GM12878 (cell line): ENCODE measurements around the gene TECR.
"Not testable (repeated sequence)": the region's sequence is repeated elsewhere in the genome, so short reads cannot be mapped to it uniquely, and the experiment has no call there.

Experiments used
- CREM ChIP-seq: IDR thresholded peaks from 2 replicates; pipeline ENCODE4 v1.6.1; 2014; ENCODE audit warnings: antibody characterized with exemption, low read depth
- EGR1 ChIP-seq, 2 experiments: IDR thresholded peaks; 1 replicate in 1 of 2; 2 replicates in 1 of 2; pipeline ENCODE4 v1.6.1; 2011 to 2012; ENCODE audit warnings: low read depth in 2 of 2, low read length in 2 of 2, borderline replicate concordance in 1 of 2, mild to moderate bottlenecking in 1 of 2, moderate library complexity in 1 of 2
- EP300 ChIP-seq, 2 experiments: fragments of 150-350 bp in 1 of 2; IDR thresholded peaks; 2 replicates each; pipeline ENCODE4 v1.6.1; 2011 to 2012; ENCODE audit warnings: low read depth in 2 of 2, low read length in 2 of 2, borderline replicate concordance in 1 of 2, improper control_type of control experiment in 1 of 2, inconsistent platforms in 1 of 2; ENCODE audit not compliant: control insufficient read depth in 1 of 2
- EZH2 ChIP-seq: IDR thresholded peaks from 2 replicates; pipeline ENCODE4 v1.6.1; 2012; ENCODE audit warnings: low read depth, mild to moderate bottlenecking, control low read depth, inconsistent platforms, low read length, borderline replicate concordance; ENCODE audit not compliant: control insufficient read depth
- POLR2A ChIP-seq: IDR thresholded peaks from 2 replicates; pipeline ENCODE4 v1.6.1; 2011; ENCODE audit warnings: low read depth, mild to moderate bottlenecking, low read length
- POLR2AphosphoS5 ChIP-seq: IDR thresholded peaks from 2 replicates; pipeline ENCODE4 v1.6.1; 2011; ENCODE audit warnings: mild to moderate bottlenecking, low read length, inconsistent platforms
- SMC3 ChIP-seq: IDR thresholded peaks from 2 replicates; pipeline ENCODE4 v1.6.1; 2011; ENCODE audit warnings: low read length, improper control_type of control experiment, borderline replicate concordance
- TBL1XR1 ChIP-seq: IDR thresholded peaks from 2 replicates; pipeline ENCODE4 v1.6.1; 2012; ENCODE audit warnings: low read depth, low read length, improper control_type of control experiment
- TCF12 ChIP-seq: IDR thresholded peaks from 2 replicates; pipeline ENCODE4 v1.6.1; 2011; ENCODE audit warnings: low read depth, mild to moderate bottlenecking, low read length
- ZNF274 ChIP-seq: IDR thresholded peaks from one replicate; pipeline ENCODE4 v1.8.0; 2011; ENCODE audit not compliant: insufficient read length, insufficient read depth
- TF ChIP-seq, protein P1 (sequence below), 3 experiments: IDR thresholded peaks in 2 of 3; conservative IDR thresholded peaks in 1 of 3; 2 replicates each; pipeline ENCODE4 v1.5.1; 2011; ENCODE audit warnings: low read depth in 3 of 3, low read length in 3 of 3, mild to moderate bottlenecking in 3 of 3, control low read depth in 2 of 3, moderate library complexity in 2 of 3, inconsistent platforms in 1 of 3, mixed read lengths in 1 of 3; ENCODE audit not compliant: control insufficient read depth in 2 of 3, insufficient read depth in 1 of 3; ENCODE audit errors: extremely low read depth in 1 of 3
- TF ChIP-seq, protein P2 (sequence below): IDR thresholded peaks from 2 replicates; pipeline ENCODE4 v1.6.1; 2012; ENCODE audit warnings: mild to moderate bottlenecking, low read depth, low read length
- TF ChIP-seq, protein P3 (sequence below): IDR thresholded peaks from 2 replicates; pipeline ENCODE4 v1.6.1; 2012; ENCODE audit warnings: low read length, inconsistent platforms
- TF ChIP-seq, protein P4 (sequence below): IDR thresholded peaks from 2 replicates; pipeline ENCODE4 v1.6.1; 2012; ENCODE audit warnings: low read depth, low read length, improper control_type of control experiment

DNA sequence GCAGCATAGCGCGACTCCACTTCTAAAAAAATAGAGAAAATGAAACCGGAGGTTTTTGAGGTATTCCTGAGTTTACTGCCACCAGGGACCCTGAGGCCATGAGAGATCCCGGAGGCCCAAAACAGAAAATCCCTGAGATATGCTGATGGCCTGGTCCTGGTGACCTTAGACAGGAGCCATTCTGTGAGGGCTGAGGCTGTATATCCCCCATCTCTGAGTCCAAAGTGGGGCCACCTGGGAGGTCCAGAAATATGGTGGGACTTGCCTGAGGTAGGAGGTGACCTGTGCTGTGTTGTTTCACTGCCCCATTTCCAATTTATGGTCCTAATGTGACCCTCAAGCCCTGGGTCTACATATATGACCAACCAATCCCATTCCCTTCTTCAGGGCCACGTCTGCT, 55.0 kb downstream of the TECR start:
- TF ChIP-seq, protein P1, sequence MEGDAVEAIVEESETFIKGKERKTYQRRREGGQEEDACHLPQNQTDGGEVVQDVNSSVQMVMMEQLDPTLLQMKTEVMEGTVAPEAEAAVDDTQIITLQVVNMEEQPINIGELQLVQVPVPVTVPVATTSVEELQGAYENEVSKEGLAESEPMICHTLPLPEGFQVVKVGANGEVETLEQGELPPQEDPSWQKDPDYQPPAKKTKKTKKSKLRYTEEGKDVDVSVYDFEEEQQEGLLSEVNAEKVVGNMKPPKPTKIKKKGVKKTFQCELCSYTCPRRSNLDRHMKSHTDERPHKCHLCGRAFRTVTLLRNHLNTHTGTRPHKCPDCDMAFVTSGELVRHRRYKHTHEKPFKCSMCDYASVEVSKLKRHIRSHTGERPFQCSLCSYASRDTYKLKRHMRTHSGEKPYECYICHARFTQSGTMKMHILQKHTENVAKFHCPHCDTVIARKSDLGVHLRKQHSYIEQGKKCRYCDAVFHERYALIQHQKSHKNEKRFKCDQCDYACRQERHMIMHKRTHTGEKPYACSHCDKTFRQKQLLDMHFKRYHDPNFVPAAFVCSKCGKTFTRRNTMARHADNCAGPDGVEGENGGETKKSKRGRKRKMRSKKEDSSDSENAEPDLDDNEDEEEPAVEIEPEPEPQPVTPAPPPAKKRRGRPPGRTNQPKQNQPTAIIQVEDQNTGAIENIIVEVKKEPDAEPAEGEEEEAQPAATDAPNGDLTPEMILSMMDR (IDR thresholded peaks at IDR 0.05 in 2 of 3, conservative IDR thresholded peaks at IDR 0.05 in 1 of 3; ENCODE audit: control insufficient read depth in 2 of 3, extremely low read depth in 1 of 3, insufficient read depth in 1 of 3, low read depth in 3 of 3, low read length in 3 of 3), result not testable (repeated sequence)
- TF ChIP-seq, protein P2, sequence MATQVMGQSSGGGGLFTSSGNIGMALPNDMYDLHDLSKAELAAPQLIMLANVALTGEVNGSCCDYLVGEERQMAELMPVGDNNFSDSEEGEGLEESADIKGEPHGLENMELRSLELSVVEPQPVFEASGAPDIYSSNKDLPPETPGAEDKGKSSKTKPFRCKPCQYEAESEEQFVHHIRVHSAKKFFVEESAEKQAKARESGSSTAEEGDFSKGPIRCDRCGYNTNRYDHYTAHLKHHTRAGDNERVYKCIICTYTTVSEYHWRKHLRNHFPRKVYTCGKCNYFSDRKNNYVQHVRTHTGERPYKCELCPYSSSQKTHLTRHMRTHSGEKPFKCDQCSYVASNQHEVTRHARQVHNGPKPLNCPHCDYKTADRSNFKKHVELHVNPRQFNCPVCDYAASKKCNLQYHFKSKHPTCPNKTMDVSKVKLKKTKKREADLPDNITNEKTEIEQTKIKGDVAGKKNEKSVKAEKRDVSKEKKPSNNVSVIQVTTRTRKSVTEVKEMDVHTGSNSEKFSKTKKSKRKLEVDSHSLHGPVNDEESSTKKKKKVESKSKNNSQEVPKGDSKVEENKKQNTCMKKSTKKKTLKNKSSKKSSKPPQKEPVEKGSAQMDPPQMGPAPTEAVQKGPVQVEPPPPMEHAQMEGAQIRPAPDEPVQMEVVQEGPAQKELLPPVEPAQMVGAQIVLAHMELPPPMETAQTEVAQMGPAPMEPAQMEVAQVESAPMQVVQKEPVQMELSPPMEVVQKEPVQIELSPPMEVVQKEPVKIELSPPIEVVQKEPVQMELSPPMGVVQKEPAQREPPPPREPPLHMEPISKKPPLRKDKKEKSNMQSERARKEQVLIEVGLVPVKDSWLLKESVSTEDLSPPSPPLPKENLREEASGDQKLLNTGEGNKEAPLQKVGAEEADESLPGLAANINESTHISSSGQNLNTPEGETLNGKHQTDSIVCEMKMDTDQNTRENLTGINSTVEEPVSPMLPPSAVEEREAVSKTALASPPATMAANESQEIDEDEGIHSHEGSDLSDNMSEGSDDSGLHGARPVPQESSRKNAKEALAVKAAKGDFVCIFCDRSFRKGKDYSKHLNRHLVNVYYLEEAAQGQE, result not testable (repeated sequence)
- TF ChIP-seq POLR2A; EP300 (IDR thresholded peaks at IDR 0.05; ENCODE audit: borderline replicate concordance in 1 of 2, control insufficient read depth in 1 of 2, low read depth in 2 of 2, low read length in 2 of 2); ZNF274; TBL1XR1; SMC3; EGR1 (IDR thresholded peaks at IDR 0.05; ENCODE audit: borderline replicate concordance in 1 of 2, low read depth in 2 of 2, low read length in 2 of 2); CREM; EZH2; TCF12: not testable (repeated sequence)
- TF ChIP-seq POLR2AphosphoS5, result peak; percentile 47; the same call in 1 of the 2 replicates
- TF ChIP-seq, protein P3, sequence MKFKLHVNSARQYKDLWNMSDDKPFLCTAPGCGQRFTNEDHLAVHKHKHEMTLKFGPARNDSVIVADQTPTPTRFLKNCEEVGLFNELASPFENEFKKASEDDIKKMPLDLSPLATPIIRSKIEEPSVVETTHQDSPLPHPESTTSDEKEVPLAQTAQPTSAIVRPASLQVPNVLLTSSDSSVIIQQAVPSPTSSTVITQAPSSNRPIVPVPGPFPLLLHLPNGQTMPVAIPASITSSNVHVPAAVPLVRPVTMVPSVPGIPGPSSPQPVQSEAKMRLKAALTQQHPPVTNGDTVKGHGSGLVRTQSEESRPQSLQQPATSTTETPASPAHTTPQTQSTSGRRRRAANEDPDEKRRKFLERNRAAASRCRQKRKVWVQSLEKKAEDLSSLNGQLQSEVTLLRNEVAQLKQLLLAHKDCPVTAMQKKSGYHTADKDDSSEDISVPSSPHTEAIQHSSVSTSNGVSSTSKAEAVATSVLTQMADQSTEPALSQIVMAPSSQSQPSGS, result not testable (repeated sequence)
- TF ChIP-seq, protein P4, sequence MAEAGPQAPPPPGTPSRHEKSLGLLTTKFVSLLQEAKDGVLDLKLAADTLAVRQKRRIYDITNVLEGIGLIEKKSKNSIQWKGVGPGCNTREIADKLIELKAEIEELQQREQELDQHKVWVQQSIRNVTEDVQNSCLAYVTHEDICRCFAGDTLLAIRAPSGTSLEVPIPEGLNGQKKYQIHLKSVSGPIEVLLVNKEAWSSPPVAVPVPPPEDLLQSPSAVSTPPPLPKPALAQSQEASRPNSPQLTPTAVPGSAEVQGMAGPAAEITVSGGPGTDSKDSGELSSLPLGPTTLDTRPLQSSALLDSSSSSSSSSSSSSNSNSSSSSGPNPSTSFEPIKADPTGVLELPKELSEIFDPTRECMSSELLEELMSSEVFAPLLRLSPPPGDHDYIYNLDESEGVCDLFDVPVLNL, result not testable (repeated sequence)
